Smooth muscle cell (in vitro differentiated cells): Measurements from ENCODE around the gene EIF4E1B. TPM values are rescaled to one million over a fixed set of nuclear protein-coding genes. Genes with fewer than 3 reads are reported as not detected.

Experiments
- DNase-seq: peaks from one replicate; lab custom pipeline; 2025; ENCODE audit not compliant: unreplicated experiment; lab: John Stamatoyannopoulos, UW
- H2AFZ ChIP-seq: fragments of 200-600 bp; sonication (generic); 2 replicates; pipeline ENCODE4 v1.6.0; 2016; ENCODE audit warnings: antibody characterized with exemption, low read depth, mild to moderate bottlenecking
- H3F3A ChIP-seq: fragments of 200-600 bp; sonication (generic); 2 replicates; pipeline ENCODE4 v1.6.0; 2017; ENCODE audit warnings: antibody characterized with exemption, low read depth
- H3K27ac ChIP-seq: fragments of 200-600 bp; sonication (generic); 2 replicates; pipeline ENCODE4 v1.5.1; 2016; ENCODE audit warnings: low read depth, mild to moderate bottlenecking
- H3K27me3 ChIP-seq: fragments of 200-600 bp; sonication (generic); 2 replicates; pipeline ENCODE4 v1.6.1; 2016; ENCODE audit warnings: low read depth, mild to moderate bottlenecking
- H3K36me3 ChIP-seq: fragments of 200-600 bp; sonication (generic); 2 replicates; pipeline ENCODE4 v1.5.1; 2016; ENCODE audit warnings: low read depth
- H3K4me1 ChIP-seq: fragments of 200-600 bp; sonication (generic); 2 replicates; pipeline ENCODE4 v1.5.1; 2016; ENCODE audit warnings: low read depth
- H3K4me2 ChIP-seq: fragments of 200-600 bp; sonication (generic); 2 replicates; pipeline ENCODE4 v1.6.0; 2016; ENCODE audit warnings: mild to moderate bottlenecking
- H3K4me3 ChIP-seq: fragments of 200-600 bp; sonication (generic); 2 replicates; pipeline ENCODE4 v1.5.1; 2016; ENCODE audit warnings: mild to moderate bottlenecking
- H3K79me2 ChIP-seq: fragments of 200-600 bp; sonication (generic); 2 replicates; pipeline ENCODE4 v1.6.0; 2016; ENCODE audit warnings: low read depth, mild to moderate bottlenecking
- H3K9ac ChIP-seq: fragments of 200-600 bp; sonication (generic); 2 replicates; pipeline ENCODE4 v1.6.0; 2016; ENCODE audit warnings: low read depth
- H3K9me3 ChIP-seq: fragments of 200-600 bp; sonication (generic); replicated peaks from 2 replicates; pipeline ENCODE4 v1.5.1; 2016; ENCODE audit warnings: low read depth
- H4K20me1 ChIP-seq: fragments of 200-600 bp; sonication (generic); 2 replicates; pipeline ENCODE4 v1.6.0; 2016; ENCODE audit warnings: low read depth
- WGBS: methylation state at CpG from one replicate; pipeline ENCODE4 v1.1.7; 2016; ENCODE audit warnings: low lambda C conversion rate; 5-methylcytosine and 5-hydroxymethylcytosine counted together
- polyA plus RNA-seq: library from polyadenylated mRNA; unstranded; fragments of >200 nt; fragmentation: Nextera tagmentation; extraction: Ambion mirVana; gene quantifications from 2 replicates; pipeline ENCODE4 v1.2.1, GENCODE V29; 2016
- total RNA-seq: library from RNA; depleted of rRNA; stranded (reverse); fragments of >200 nt; gene quantifications from 2 replicates; pipeline ENCODE4 v1.2.3, GENCODE V29; 2014
- TF ChIP-seq, protein P1 (sequence below): fragments of 200-600 bp; sonication (generic); IDR thresholded peaks from 2 replicates; pipeline ENCODE4 v1.5.1; 2017; ENCODE audit warnings: borderline replicate concordance, mild to moderate bottlenecking, antibody characterized with exemption; ENCODE audit not compliant: insufficient read depth, poor library complexity, severe bottlenecking

Gene EIF4E1B
- total and polyA plus RNA-seq, 2 experiments from 2014 or later: not detected

DNA sequence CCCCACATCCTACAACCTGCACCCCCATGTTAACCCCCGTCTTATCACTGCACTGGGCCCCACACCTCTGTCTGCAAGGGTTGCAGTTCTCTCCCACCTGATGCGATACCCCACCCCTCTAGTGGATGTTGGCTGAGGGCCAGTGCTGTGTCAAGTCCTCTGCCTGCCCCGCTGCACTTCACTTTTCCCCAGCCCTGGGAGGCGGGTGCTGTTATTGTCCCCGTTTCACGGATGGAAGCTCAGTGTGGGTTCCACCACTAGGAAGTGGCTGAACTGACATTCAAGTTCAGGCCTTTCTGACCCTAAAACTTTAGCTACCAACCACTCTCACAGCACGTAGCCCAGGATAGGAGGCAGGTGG is 3.6 kb upstream of the EIF4E1B start:
- Histone ChIP-seq H3K4me2 (no peak overlapping the region), H2AFZ (no peak overlapping the region), H4K20me1 (no peaks in the 10 kb centered on the region), H3K36me3 (no peaks in the 10 kb centered on the region), H3K4me3 (no peak overlapping the region), H3K79me2 (no peaks in the 10 kb centered on the region), H3K27me3 (peaks cover 83% of the 10 kb centered on the region), H3K9me3 (no peaks in the 10 kb centered on the region), H3K4me1 (peaks cover 11% of the 10 kb centered on the region), H3K9ac (no peak overlapping the region), H3K27ac (no peak overlapping the region), H3F3A (no peaks in the 10 kb centered on the region)
- TF ChIP-seq, protein P1, sequence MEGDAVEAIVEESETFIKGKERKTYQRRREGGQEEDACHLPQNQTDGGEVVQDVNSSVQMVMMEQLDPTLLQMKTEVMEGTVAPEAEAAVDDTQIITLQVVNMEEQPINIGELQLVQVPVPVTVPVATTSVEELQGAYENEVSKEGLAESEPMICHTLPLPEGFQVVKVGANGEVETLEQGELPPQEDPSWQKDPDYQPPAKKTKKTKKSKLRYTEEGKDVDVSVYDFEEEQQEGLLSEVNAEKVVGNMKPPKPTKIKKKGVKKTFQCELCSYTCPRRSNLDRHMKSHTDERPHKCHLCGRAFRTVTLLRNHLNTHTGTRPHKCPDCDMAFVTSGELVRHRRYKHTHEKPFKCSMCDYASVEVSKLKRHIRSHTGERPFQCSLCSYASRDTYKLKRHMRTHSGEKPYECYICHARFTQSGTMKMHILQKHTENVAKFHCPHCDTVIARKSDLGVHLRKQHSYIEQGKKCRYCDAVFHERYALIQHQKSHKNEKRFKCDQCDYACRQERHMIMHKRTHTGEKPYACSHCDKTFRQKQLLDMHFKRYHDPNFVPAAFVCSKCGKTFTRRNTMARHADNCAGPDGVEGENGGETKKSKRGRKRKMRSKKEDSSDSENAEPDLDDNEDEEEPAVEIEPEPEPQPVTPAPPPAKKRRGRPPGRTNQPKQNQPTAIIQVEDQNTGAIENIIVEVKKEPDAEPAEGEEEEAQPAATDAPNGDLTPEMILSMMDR: no peak
- no peak for DNase-seq
- WGBS: 77% methylated on average over 7 of the region's 7 CpGs

DNA sequence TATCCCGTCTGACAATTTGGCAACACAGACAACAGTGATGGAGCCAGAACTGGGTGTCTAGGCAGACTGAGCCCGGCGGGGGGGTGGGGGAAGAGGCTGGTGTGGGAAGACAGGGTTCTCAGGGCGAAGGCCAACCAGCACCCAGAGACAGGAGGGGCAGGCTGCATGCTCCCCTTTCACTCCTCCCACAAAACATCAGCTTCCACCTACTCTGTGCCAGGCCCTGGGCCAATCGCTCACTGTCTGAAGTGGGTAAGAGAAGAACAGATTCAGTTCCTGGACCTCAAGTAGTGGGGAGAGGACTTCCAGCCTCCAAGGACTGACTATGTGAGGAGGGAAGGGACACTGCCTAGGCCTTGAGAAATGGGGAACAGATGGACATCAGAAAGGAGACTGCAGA is 2.9 kb upstream of the EIF4E1B start:
- Histone ChIP-seq H3K27me3 (peaks cover 88% of the 10 kb centered on the region), H3K27ac (no peak overlapping the region), H3K9ac (no peak overlapping the region), H3K4me3 (no peak overlapping the region), H3F3A (no peaks in the 10 kb centered on the region), H2AFZ (no peak overlapping the region), H3K36me3 (no peaks in the 10 kb centered on the region), H3K9me3 (no peaks in the 10 kb centered on the region), H3K79me2 (no peaks in the 10 kb centered on the region), H4K20me1 (no peaks in the 10 kb centered on the region), H3K4me2 (no peak overlapping the region), H3K4me1 (peaks cover 11% of the 10 kb centered on the region)
- TF ChIP-seq, protein P1: no peak
- DNase-seq: no peak
- 75% methylated on average over 5 of the region's 5 CpGs for WGBS

DNA sequence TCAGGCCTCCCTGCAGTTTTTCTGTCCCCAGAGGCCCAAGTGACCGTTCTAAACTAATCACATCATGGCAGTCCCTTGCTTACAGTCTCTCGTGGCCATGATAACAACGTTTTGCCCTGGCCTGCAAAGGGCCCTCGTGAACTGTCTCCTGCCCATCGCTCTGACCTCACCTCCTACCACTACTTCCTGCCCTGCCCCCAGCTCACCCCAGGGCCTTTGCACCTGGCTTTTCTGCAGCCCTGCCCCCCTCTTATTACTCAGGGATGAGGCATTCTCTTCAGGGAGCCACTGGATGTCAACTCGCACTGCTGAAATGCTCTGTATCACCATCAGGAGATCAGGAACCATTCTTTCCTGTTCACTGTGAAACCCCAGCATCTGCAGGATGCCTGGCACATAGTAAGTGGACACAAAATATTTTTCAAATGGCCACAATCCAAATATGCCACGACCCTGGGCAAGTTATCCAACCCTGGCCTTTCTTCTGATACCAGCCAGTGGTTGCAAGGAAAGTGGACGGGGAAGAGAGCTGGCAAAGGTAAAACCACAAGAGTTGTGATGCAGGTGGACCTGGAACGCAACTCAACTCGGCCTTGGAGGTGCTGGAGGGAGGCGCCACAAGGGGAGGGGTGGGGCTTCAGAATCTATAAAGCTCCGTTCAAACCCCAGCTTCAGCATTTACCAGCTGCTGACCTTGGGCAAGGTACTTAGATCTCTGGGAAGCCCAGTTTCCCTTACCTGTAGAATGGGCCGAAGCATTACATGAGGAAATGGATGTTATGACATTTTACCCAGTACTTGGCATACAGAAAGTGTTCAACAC is 1.9 kb upstream of the EIF4E1B start:
- no peak overlapping the region for H2AFZ ChIP-seq
- no peak for DNase-seq
- no peaks in the 10 kb centered on the region for H3K36me3 ChIP-seq
- no peaks in the 10 kb centered on the region for H4K20me1 ChIP-seq
- H3K4me2 ChIP-seq: no peak overlapping the region
- 51% methylated on average over 13 of the region's 13 CpGs for WGBS
- H3F3A ChIP-seq: no peaks in the 10 kb centered on the region
- H3K4me1 ChIP-seq: peaks cover 11% of the 10 kb centered on the region
- H3K9ac ChIP-seq: no peak overlapping the region
- H3K27ac ChIP-seq: no peak overlapping the region
- no peaks in the 10 kb centered on the region for H3K9me3 ChIP-seq
- H3K79me2 ChIP-seq: no peaks in the 10 kb centered on the region
- TF ChIP-seq, protein P1: no peak
- no peak overlapping the region for H3K4me3 ChIP-seq
- H3K27me3 ChIP-seq: peaks cover 91% of the 10 kb centered on the region

DNA sequence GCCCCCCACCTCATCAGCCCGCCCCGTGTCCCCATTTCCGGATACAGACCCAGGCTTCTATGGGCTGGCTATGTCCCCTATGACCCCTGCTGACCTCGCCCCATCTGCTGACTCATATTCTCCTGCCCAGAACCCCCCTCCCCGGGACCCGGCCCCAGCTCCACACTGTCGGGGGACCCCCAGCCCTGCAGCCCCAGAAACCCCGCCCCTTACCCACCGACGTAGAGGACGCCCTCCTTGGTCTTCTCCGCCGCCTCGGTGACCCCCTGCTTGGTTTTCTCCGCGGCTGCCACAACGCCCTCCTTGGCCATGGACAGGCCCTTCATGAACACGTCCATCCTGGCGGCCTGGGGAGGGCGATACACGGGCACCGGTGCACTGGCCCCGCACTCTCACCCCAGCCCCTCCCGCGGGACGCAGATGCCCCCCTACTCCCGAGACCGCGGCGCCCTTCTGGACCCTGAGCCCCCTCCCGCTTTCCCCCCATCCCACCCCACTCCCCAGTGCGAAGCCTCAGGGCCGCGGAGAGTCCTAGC is 1.1 kb upstream of the EIF4E1B start:
- H3K4me3 ChIP-seq: peak overlapping the region; percentile 50
- no peaks in the 10 kb centered on the region for H3F3A ChIP-seq
- no peaks in the 10 kb centered on the region for H4K20me1 ChIP-seq
- WGBS: 6% methylated on average over 31 of the region's 34 CpGs
- no peak overlapping the region for H3K9ac ChIP-seq
- H3K4me2 ChIP-seq: peak overlapping the region; percentile 85
- no peaks in the 10 kb centered on the region for H3K79me2 ChIP-seq
- H3K4me1 ChIP-seq: peaks cover 11% of the 10 kb centered on the region
- no peak for DNase-seq
- H3K27me3 ChIP-seq: peaks cover 91% of the 10 kb centered on the region
- no peaks in the 10 kb centered on the region for H3K9me3 ChIP-seq
- H3K27ac ChIP-seq: no peak overlapping the region
- TF ChIP-seq, protein P1: no peak
- no peak overlapping the region for H2AFZ ChIP-seq
- H3K36me3 ChIP-seq: no peaks in the 10 kb centered on the region
